ENCODE measurements around the gene ACY1.

DNA sequence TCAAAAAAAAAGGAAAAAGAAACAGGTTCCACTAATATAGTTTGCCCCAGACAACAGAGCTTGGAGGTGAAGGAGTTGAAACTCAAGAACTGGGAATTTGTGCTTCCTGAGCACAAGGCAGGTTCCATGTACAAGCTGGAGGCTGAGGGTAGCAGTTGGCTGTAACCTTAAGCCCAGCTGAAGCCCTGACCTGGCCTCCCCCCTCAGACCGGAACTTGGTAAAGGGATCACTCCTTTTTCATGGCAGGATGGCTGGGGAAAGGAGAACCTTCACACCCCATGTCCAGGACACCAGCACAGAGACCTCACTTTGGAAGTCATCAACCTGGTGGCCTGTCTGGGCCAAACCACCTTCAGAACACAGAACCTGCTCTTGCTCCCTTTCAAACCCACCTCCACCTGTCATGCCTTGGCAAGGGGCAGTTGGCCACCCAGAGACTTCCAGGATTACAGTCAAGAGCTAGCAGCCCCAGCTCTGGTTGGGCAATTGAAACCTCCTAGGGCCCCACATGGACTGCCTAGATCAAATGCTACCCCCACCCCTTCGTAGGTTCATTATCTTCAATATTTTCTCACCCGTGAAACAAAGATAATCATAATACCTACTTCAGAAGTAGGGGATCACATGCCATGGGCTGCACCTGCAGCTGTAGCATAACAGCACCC, 8.8 kb downstream of the ACY1 start:
- TF ChIP-seq POLR2AphosphoS5 (IDR thresholded peaks at IDR 0.05) (no peak), POLR2A (IDR thresholded peaks at IDR 0.05) (no peak)
- TF ChIP-seq, protein P1, sequence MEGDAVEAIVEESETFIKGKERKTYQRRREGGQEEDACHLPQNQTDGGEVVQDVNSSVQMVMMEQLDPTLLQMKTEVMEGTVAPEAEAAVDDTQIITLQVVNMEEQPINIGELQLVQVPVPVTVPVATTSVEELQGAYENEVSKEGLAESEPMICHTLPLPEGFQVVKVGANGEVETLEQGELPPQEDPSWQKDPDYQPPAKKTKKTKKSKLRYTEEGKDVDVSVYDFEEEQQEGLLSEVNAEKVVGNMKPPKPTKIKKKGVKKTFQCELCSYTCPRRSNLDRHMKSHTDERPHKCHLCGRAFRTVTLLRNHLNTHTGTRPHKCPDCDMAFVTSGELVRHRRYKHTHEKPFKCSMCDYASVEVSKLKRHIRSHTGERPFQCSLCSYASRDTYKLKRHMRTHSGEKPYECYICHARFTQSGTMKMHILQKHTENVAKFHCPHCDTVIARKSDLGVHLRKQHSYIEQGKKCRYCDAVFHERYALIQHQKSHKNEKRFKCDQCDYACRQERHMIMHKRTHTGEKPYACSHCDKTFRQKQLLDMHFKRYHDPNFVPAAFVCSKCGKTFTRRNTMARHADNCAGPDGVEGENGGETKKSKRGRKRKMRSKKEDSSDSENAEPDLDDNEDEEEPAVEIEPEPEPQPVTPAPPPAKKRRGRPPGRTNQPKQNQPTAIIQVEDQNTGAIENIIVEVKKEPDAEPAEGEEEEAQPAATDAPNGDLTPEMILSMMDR (IDR thresholded peaks at IDR 0.05), result no peak

Data from suprapubic skin (tissue), 4 donors.